Psoas muscle (tissue), 8 donors: ENCODE data around the gene TRMT61A. TPM values are rescaled to one million over a fixed set of nuclear protein-coding genes. Genes with fewer than 3 reads are reported as not detected.

Source experiments
- ATAC-seq, 4 donors: fragments of 200-7000 bp; cut with Tn5 transposase; one replicate each; pipeline ENCODE4 v1.9.1; 2020; ENCODE audit warnings: moderate library complexity in 3 of 4, mild to moderate bottlenecking in 2 of 4
- DNase-seq, 2 donors: peaks; one replicate each; pipeline ENCODE4 v3.0.0-alpha.2; 2020
- H3K27ac ChIP-seq: fragments of 200-600 bp; one replicate; pipeline ENCODE4 v1.8.0; 2022
- H3K27me3 ChIP-seq, 3 donors: fragments of 200-600 bp in 1 of 3; one replicate each; pipeline versions ENCODE4 v1.6.1 to v1.8.0; 2013 to 2022; ENCODE audit warnings: low read length in 2 of 3, mild to moderate bottlenecking in 2 of 3, moderate library complexity in 1 of 3; ENCODE audit not compliant: insufficient read depth in 3 of 3
- H3K36me3 ChIP-seq, 2 donors: fragments of 200-600 bp in 1 of 2; one replicate each; pipeline versions ENCODE4 v1.6.1 to v1.8.0; 2013 to 2022; ENCODE audit warnings: low read depth in 1 of 2, mild to moderate bottlenecking in 1 of 2, moderate library complexity in 1 of 2; ENCODE audit not compliant: insufficient read depth in 1 of 2
- H3K4me1 ChIP-seq: fragments of 200-600 bp; one replicate; pipeline ENCODE4 v1.8.0; 2022
- H3K4me3 ChIP-seq: fragments of 200-600 bp; one replicate; pipeline ENCODE4 v1.8.0; 2022; ENCODE audit warnings: mild to moderate bottlenecking
- H3K9me3 ChIP-seq: fragments of 200-600 bp; one replicate; pipeline ENCODE4 v1.8.0; 2022
- CTCF ChIP-seq: fragments of 200-600 bp; IDR thresholded peaks from one replicate; pipeline ENCODE4 v1.8.0; 2022; ENCODE audit warnings: antibody characterized with exemption
- WGBS, 3 donors: extraction: QIAGEN DNeasy Blood & Tissue Kit; methylation state at CpG; one replicate each; pipeline versions ENCODE4 v1.1.6 to v1.1.7; 2013; 5-methylcytosine and 5-hydroxymethylcytosine counted together
- intact Hi-C, 2 donors: fragments of 100-400 bp; cut with DNase I; formaldehyde crosslinking; loops; one replicate each; pipeline versions ENCODE4 v1.11.0 to v1.14.2; 2022
- polyA plus RNA-seq, 3 donors: library from polyadenylated mRNA; stranded (reverse); fragments of 200-250 nt; gene quantifications; one replicate each; pipeline ENCODE4 v1.2.3, GENCODE V29; 2013
- total RNA-seq, 4 donors: library from RNA; stranded (reverse); fragmentation: NEBNext Ultra II Directional in 2 of 4; extraction: Animal tissue kit (Norgen Biotek cat#: 25700) in 2 of 4; gene quantifications; one replicate each; pipeline versions ENCODE4 v1.2.1 to v1.2.4, GENCODE V29; 2021 to 2023
- donor health status: healthy with polysubstance abuse.
- donor health status: DM: no; HTN: no; CAD: no; lungs with moderate emphysema.
- donor health status: Bipolar disorder and iron deficiency.
- donor health status: healthy.
- donor health status: DM: yes; HTN: yes; CAD: no.
- donor health status: DM: no; HTN: no; CAD: no.
- donor health status: DM: no; HTN: no; CAD: no.
- donor health status: DM: yes; HTN: yes; CAD: no.

Gene TRMT61A
- total and polyA plus RNA-seq, 7 donors: 6.5 to 29.5 (median 12.7) TPM

- Histone ChIP-seq H3K4me1 (peaks cover 22% of the 10 kb centered on the region), H3K4me3 (peak overlapping the region; percentile 62), H3K9me3 (no peaks in the 10 kb centered on the region), H3K27me3 (peaks cover 0 to 24% (median 15%) of the 10 kb centered on the region in 3 donors), H3K27ac (no peak overlapping the region), H3K36me3 (no peaks in the 10 kb centered on the region)
- intact Hi-C loops: no loop called here
- WGBS, 3 donors: 3 to 19% (median 5%) methylated on average over 27 to 62 of the region's 66 CpGs
- DNase-seq: peak; percentile 84 to 89
- peak; percentile 54 to 74 (median 66) for ATAC-seq
- peak; percentile 47 for TF ChIP-seq CTCF
Measured at GRCh38 chr14:103520657-103521437, 8.1 kb upstream of the TRMT61A start.

- no peaks in the 10 kb centered on the region for H3K9me3 ChIP-seq
- peaks cover 22% of the 10 kb centered on the region for H3K4me1 ChIP-seq
- peak overlapping the region; percentile 62 for H3K4me3 ChIP-seq
- H3K36me3 ChIP-seq: no peaks in the 10 kb centered on the region
- no peak for DNase-seq
- H3K27ac ChIP-seq: no peak overlapping the region
- peaks cover 0 to 24% (median 15%) of the 10 kb centered on the region in 3 donors for H3K27me3 ChIP-seq
- ATAC-seq: peak; percentile 16 to 23 (median 22)
- TF ChIP-seq CTCF: no peak
- WGBS, 3 donors: 2 to 3% (median 2%) methylated on average over 22 to 77 of the region's 77 CpGs
- intact Hi-C loops: no loop called here
Measured at GRCh38 chr14:103521438-103521950, 7.5 kb upstream of the TRMT61A start.

- peaks cover 0 to 24% (median 15%) of the 10 kb centered on the region in 3 donors for H3K27me3 ChIP-seq
Measured at GRCh38 chr14:103521951-103522563, 6.9 kb upstream of the TRMT61A start.

More at GRCh38 chr14:103521951-103522563, 6.9 kb upstream of the TRMT61A start:
- Histone ChIP-seq H3K36me3 (no peaks in the 10 kb centered on the region), H3K4me3 (peak overlapping the region; percentile 62), H3K4me1 (peaks cover 22% of the 10 kb centered on the region), H3K9me3 (no peaks in the 10 kb centered on the region), H3K27ac (no peak overlapping the region)
- ATAC-seq (no peak), DNase-seq (peak; percentile 35 to 60)
- 0 to 2% (median 2%) methylated on average over 49 to 74 of the region's 74 CpGs for WGBS, 3 donors
- no peak for TF ChIP-seq CTCF
- intact Hi-C loops: no loop called here
